ENCODE results near the gene TNNT2. TPM values are rescaled to one million over a fixed set of nuclear protein-coding genes. Genes with fewer than 3 reads are reported as not detected.

The TNNT2 gene
- total RNA-seq, 2 donors from 2014 or later, result 2.4 to 4.2 TPM

GRCh38 chr1:201330541-201330940, 46.9 kb downstream of the TNNT2 start:
- H3K9ac ChIP-seq (ENCODE audit: low read depth in 2 of 2, low read length in 2 of 2), result no peak overlapping the region
- H3K4me1 ChIP-seq, result no peaks in the 10 kb centered on the region
- no peaks in the 10 kb centered on the region for H3K36me3 ChIP-seq
- no peak for DNase-seq
- H3K27me3 ChIP-seq, result no peaks in the 10 kb centered on the region
- no peak for TF ChIP-seq CTCF (IDR thresholded peaks at IDR 0.05)
- H3K4me3 ChIP-seq, result no peak overlapping the region
- H3K27ac ChIP-seq, result no peak overlapping the region
- no peaks in the 10 kb centered on the region for H3K9me3 ChIP-seq
- intact Hi-C loops (cut with DNase I), result no loop called here

GRCh38 chr1:201329801-201330200, 47.7 kb downstream of the TNNT2 start:
- intact Hi-C loops (cut with DNase I), result no loop called here
- no peaks in the 10 kb centered on the region for H3K9me3 ChIP-seq
- H3K36me3 ChIP-seq, result no peaks in the 10 kb centered on the region
- H3K4me1 ChIP-seq, result no peaks in the 10 kb centered on the region
- H3K27ac ChIP-seq, result no peak overlapping the region
- DNase-seq, result no peak
- TF ChIP-seq CTCF (IDR thresholded peaks at IDR 0.05), result no peak
- H3K9ac ChIP-seq (ENCODE audit: low read depth in 2 of 2, low read length in 2 of 2), result no peak overlapping the region
- no peak overlapping the region for H3K4me3 ChIP-seq
- no peaks in the 10 kb centered on the region for H3K27me3 ChIP-seq

DNA sequence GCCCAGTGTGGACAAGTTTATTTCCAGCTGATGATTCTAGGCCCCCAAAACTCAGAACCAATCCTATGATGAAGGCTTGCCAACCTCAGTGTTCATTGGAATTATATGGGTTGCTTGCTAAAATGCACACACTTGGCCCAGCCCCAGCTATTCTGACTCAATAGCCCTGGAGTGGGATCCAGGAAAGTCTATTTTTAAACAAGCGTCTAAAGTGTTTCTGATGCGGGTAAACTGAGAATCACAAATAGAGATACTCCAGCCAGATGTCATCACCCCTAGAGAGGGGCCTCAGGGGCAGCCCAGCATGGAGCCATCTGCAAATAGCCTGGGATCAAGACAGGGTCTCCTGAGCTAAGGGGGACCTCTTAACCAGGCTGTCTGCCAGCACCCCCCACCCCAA, 48.2 kb downstream of the TNNT2 start:
- no peak overlapping the region for H3K27ac ChIP-seq
- intact Hi-C loops (cut with DNase I), result no loop called here
- no peaks in the 10 kb centered on the region for H3K36me3 ChIP-seq
- H3K4me1 ChIP-seq, result no peaks in the 10 kb centered on the region
- TF ChIP-seq CTCF (IDR thresholded peaks at IDR 0.05), result no peak
- no peaks in the 10 kb centered on the region for H3K27me3 ChIP-seq
- DNase-seq, result no peak
- H3K4me3 ChIP-seq, result no peak overlapping the region
- H3K9me3 ChIP-seq, result no peaks in the 10 kb centered on the region
- no peak overlapping the region for H3K9ac ChIP-seq (ENCODE audit: low read depth in 2 of 2, low read length in 2 of 2)

- no peak for TF ChIP-seq CTCF (IDR thresholded peaks at IDR 0.05)
- Histone ChIP-seq H3K9me3 (no peaks in the 10 kb centered on the region), H3K4me3 (no peak overlapping the region), H3K36me3 (no peaks in the 10 kb centered on the region), H3K27ac (no peak overlapping the region), H3K4me1 (no peaks in the 10 kb centered on the region), H3K27me3 (no peaks in the 10 kb centered on the region), H3K9ac (ENCODE audit: low read depth in 2 of 2, low read length in 2 of 2) (no peak overlapping the region)
- no peak for DNase-seq
- intact Hi-C loops (cut with DNase I), result no loop called here
Observed at GRCh38 chr1:201328576-201328975, 48.9 kb downstream of the TNNT2 start.

DNA sequence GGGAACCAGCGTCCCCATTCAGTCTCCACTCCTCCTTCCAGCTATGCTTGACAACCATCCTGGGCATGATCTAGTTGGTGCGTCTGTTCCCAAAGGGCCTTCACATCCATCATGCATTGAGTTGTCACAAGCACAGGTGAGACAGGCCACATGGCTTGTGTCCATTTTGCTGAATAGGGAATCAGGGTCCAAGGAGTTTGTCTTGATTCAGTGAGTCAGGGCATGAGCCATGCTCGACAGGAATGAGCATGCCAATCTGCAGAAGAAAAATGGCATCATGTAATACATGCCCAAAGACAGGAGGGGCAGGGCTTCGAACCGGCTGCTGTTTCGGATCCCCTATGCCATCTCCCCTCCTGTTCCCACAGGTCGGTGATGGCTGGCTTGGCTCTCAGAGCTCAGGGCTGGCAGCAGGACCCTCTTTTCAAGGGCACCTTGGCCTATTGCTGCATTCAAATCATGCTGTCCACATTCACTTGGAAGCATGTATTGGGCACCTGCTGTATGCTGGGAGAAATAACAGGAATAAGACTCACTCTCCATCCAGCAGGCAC, 49.7 kb downstream of the TNNT2 start:
- Histone ChIP-seq H3K27ac (no peak overlapping the region), H3K9ac (ENCODE audit: low read depth in 2 of 2, low read length in 2 of 2) (no peak overlapping the region), H3K4me3 (no peak overlapping the region), H3K27me3 (no peaks in the 10 kb centered on the region), H3K4me1 (no peaks in the 10 kb centered on the region), H3K36me3 (no peaks in the 10 kb centered on the region), H3K9me3 (no peaks in the 10 kb centered on the region)
- intact Hi-C loops (cut with DNase I), result no loop called here
- no peak for TF ChIP-seq CTCF (IDR thresholded peaks at IDR 0.05)
- DNase-seq, result no peak
